ELF-1 (cell line): Measurements from ENCODE around the gene TUT1.
"Not testable (repeated sequence)": the region's sequence is repeated elsewhere in the genome, so short reads cannot be mapped to it uniquely, and the experiment has no call there.

Experiments
- DNase-seq: peaks from one replicate; pipeline ENCODE4 v3.0.0-alpha.2; 2016; ENCODE audit warnings: low read depth, low spot score

The TUT1 gene

DNA sequence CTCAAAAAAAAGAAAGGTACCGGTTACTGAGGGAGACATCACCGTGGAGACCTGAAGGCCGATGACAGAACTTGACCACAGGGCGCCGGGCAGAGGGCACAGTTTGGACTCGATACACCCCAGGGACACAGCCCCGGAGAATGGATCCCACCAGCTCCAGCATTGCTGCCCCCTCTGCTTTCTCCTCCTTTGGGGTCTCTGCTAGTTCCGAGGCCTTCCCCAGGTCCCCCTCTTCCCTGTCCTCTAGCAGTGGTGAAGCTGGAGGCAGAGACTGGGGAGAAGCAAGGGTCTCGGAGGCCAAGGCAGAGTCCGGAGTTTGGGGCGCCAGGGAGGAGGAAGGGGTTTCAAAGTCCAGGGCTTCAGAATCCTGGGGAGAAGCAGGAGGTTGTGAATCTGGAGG lies 12.8 kb downstream of the TUT1 start:
- no peak for DNase-seq

DNA sequence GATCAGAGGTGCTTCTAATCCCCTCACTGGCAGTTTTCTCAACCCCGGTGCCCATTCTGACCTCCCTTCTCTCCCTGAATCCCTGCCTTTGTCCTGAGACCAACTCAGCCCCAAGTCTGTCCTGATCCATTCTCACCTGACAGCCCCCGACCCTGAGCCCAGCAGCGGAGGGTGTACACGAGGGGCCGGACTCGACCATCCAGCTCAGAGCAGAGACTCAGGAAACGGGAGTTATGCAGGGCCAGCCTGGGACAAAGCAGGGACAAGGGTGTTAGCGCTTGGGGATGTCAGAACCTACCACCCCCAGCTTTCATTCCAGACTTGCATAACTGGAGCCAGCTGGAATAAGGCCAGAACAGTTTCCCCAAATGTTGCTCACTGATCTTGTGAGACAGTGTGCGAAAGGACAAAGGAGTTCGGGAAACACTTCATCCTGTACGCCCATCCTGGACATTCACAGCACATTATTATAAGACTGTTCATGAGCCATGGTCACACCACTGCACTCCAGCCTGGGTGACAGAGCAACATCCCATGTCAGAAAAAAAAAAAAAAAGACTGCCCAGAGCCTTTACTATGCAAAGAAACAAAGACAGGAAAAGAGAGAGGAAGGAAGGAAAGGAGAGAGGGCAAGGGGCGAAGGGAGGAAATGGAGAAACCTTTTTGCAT lies 14.1 kb downstream of the TUT1 start:
- no peak for DNase-seq

DNA sequence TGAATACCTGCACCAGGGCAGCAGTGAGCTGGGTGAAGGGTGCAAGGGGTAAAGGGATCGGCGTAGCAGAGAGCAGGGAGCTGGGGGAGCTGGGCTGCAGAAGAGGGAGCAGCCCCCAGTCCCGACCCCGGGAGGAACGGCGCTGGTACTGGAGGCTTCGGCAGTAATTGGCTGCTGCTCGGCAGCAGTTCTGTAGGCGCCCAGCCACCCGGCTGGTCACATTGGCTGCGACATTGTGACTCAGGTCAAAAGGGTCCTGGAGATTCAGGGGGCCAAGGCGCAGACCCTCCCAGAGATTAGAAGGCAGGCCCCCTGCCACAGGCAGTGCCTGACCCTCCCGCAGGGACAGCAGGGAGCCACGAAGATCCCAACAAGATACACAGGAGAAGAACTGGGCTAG lies 15.5 kb downstream of the TUT1 start:
- no peak for DNase-seq

DNA sequence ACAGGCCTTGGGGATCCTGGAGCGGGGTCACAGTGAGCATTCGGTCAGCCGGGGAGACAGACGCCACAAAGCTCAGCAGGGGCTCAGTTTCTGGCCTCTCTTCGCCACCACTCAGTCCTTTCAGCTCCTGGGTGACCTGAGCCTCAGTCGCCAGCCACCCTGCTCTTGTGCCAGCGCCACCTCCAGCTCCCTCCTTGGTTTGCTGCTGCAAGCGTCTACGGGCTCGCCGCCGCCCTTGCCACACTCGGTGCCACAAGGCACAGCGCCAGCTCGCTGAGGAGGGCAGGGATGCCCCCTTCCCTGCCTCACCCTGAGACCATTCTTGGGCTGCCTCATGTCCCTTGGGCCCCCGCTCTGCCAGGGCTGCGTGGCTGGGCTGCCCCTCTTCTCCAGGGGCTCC lies 16.2 kb downstream of the TUT1 start:
- no peak for DNase-seq

DNA sequence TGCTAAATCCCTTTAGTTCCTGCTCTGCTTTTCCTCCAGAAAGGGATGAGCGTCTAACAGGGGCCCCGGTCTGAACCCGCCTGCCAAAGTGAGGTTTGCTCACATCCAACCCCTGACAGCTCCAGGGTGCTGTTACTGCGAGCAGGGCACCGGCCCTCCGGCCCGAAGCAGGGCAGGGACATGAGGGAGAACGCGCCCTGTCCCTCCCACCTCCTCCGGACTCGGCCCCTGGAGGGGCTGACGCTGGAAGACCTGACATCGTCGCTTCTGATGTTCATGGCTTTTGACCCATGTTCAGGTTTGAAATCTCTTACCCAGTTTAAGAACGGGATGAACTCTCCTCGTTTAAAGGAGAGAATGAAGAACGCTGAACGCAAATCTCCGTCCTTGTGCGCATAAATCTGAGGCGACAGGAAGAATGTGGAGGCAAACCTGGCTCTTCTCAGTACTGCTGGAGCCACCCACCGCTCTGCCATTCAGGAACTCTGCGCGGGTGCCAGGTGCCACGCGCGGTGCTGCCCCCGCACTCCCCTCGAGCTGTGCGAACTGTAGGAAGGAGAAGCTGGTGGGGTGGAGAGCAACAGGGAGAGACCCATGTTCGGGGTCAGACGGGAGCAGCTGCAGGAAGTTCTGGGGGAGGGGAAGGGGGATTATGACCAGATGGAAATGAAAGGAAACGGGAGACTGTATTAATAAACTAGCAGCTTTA lies 16.8 kb downstream of the TUT1 start:
- DNase-seq = no peak

DNA sequence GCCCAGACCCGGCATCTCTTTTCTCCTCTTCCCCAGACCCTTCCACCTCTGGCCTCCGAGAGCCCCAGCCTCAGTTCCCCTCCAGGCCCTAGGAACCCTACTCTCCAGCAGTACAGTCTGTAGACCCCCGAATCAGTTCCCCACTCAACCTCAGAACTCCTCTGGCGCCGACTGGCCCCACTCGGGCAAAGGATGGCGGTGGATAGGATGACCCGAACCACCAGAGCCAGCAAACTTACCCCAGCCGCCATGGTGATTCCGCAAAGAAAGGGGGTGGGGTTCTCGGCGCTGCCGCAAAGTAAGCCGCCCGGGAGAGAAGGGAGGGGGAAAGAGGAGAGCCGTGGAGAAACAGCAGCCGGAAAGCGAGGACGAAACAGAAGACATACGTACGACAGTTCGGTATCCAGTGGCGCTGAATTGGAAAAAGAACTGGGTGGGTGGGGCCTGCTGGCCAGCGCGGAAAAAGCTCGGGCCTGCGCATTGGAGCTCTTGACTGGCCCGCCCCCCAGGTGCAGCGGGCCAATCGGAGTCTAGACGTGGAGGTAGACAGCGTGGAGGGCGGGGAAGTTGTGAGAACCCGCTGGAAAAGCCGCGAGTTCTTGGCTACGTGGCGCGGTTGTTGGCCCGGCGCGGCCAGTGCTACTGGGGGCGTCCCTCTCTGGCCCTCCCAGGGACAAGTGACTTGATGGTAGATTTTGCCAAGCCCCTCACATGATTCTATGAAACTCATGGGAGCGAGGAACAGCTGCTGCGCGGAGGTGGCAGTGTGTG lies 17.5 kb downstream of the TUT1 start, which contains the start of gene EEF1G:
Gene EEF1G (minus strand): TSS at position 300 of the 771 bp plus-strand sequence. CDS start 49 bp downstream, at position 251.
- peak; percentile 100 for DNase-seq

DNA sequence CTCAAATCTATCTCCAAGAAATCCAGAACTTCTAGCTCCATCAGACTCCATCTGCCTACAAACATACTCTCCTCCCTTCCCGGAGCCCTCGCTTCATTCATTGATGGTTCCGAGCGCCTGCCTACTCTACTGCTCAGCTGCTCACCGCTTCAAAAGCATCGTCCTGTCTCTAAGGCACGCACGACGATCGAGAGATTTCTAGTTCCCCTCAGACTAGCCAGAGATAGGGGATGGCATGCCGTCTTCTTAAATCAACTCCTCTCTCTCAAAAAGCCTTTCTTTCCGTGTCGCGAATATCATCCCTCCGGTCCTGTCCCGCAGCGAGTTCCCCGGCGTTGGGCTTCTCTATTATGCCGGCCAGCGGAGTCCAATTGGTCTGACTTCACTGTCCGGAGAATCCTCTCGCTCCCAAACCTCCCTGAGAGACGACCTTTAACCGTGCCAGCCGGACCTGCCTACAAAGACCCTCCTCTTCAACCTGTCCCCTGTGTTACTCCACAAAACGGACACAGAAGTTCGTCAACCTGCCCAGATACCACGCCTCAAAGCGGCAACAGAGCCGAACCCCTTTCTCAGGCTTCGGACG lies 18.2 kb downstream of the TUT1 start:
- DNase-seq = peak; percentile 38

DNA sequence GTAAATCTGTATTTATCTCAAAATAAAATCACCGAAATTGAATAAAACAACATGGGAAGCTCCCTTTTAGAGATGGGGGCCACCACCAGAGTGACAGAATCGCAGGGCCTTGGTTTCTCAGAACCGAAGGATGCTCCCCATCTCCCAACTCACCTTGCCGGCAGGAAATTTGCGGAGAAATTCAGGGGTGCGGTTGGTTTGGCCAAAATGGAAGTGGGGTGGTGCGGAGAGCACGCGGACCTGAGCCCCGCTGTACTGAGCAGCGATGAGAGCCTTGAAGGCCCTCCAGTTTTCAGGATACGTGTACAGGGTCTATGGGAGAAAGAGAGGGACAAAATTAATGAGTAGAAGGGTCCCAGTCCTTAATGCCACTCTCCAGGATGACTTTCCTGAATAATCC lies 18.9 kb downstream of the TUT1 start:
- DNase-seq = no peak

DNA sequence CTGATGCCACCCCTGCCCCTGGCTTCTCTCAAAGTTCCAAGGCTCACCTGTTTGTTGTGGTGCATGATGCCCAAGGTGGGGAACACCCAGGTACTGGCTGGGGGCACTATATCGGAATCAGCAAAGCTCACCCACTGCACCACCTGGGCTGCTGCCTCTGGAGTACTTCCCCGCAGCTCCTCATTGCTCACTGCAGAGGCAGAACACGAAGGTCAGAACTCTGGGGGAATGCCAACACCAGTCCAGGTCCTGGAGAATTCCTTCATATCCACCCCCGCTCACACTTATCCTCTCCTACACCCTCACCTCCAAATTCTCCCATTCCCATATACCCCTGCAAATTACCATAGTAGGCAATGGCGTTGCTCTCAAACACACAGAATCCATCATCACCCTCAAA lies 19.8 kb downstream of the TUT1 start:
- DNase-seq = not testable (repeated sequence)

DNA sequence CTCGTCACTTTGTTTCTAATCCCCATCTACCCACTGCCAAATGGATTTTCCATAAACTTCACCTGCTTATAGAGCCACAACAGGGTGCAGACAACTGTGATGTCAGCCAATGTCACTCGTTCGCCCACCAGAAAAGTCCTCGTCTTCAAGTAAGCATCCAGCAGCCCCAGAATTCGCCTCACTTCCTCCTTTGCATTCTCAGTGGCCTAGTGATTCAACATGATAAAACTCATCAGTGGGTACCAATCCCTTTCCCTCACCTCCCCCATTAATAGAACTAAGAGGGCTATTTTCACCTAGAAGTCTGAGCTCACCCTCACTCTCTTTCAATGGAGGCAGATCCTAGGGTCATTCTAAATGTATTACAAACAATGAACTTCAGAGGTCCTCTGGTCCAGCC lies 20.4 kb downstream of the TUT1 start:
- not testable (repeated sequence) for DNase-seq

DNA sequence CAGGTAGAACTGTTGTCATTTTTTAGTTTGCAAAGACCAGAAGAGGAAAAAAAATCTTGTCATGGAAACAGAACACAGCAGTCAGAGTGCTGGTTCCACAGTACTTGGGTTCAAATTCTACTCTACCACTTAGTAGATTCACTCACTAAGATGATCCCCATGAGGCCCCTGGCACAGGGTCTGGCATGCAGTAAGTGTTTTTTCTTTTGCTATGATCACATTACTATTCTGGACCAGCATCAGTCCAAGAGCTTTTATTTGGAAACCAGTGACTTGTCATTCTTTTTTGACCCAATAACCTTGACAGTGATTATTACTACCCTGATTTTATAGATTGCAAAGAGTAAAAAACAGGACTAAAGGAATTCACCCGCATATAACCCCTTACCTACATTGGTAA lies 21.7 kb downstream of the TUT1 start:
- no peak for DNase-seq

DNA sequence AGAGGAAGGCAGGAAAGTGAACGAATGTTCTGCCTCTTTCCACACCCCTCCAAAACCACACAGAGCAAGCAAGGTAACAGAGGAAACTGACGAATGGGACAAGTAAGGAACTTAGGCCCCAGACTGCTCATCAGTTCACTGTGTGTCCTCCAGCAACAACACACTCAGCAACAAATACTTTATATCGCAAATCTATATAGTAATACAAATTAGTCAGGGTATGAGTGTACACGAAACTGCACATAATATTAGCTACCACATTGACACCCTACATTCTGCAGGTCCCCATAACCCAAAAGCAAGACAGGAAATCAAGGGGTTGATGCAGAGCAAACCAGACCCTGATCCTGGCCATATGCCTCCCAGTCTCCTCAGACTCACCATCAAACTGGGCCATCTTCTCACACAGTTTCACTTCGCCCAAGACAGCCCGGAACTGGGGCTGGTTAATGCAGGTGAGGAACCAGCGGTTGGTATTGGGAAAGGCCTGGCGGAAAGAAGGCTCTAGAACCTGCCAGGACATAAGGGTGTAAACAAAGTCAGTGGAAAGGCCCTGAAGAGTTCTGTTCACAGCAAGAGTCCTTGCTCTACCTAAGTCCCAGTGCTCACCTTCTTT lies 24.2 kb downstream of the TUT1 start:
- DNase-seq = no peak

DNA sequence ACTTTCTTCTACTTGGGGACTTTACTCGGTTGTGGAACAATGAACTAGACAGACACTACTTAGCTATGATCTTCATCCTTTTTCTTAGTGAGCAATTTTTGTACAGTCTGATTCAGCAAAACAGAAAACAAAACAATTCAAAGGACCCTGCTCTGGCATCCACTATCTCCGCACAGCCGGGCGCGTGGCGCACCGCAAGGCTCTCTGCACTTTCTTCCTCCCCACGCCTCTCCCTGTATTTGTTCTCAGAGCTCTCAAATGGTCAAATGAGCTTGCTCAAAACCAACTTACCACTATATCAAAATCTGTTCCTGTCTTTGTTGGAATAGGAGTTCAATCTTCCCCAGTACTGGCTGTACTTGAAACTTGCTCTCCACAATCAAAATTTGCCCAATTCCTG lies 25.1 kb downstream of the TUT1 start:
- DNase-seq = no peak

DNA sequence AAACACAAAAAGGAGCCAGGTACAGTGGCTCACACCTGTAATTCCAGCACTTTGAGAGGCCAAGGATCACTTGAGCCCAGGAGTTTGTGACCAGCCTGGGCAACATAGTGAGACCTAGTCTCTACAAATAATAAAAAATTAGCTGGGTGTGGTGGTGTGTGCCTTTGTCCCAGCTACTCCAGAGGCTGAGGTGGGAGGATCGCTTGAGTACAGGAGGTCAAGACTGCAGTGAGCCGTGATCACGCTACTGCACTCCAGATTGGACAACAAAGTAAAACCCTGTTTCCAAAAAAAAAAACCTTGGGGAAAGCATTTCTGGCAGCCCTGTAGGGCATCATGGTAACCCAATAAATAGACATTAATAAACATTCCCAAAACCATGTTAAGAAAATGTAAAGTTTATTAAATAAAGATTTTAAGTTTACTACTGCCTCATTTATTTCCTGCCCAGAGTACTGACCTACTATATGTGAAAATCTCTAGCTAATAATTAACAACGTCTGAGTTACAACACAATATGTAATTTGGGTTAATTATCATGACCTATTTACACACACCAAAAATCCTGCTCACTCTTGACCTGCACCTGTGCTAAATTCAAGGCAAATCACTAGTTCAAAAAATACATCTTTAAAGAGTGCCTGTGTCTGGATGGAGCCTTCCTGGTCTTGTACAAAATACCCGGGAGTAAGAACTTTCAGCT lies 26.1 kb downstream of the TUT1 start:
- no peak for DNase-seq

DNA sequence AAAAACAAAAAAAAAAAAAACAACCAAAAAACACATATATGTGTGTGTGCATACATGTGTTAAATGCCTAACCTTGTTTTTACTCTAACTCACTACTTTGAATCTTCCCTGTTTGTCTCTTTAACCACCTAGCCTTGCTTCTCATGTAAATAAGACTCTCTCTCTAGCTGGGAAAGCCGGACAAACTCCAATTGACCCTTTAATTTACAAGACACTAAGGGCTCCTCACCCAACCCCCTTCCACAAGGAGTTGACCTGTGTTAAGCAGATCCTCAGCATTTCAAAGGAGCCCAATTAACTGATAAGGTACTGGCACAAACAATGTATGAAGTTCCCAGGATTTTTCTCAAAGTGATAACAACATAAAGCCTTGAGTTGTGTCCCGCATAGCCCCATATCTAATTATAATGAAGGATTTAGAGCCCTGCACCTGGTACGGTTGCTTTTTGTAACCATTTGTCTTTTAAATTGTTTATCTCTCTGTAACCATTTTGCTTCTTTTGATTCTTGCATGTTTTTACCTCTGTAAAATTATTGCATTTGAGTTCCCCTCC lies 29.6 kb downstream of the TUT1 start:
- DNase-seq = peak; percentile 82

DNA sequence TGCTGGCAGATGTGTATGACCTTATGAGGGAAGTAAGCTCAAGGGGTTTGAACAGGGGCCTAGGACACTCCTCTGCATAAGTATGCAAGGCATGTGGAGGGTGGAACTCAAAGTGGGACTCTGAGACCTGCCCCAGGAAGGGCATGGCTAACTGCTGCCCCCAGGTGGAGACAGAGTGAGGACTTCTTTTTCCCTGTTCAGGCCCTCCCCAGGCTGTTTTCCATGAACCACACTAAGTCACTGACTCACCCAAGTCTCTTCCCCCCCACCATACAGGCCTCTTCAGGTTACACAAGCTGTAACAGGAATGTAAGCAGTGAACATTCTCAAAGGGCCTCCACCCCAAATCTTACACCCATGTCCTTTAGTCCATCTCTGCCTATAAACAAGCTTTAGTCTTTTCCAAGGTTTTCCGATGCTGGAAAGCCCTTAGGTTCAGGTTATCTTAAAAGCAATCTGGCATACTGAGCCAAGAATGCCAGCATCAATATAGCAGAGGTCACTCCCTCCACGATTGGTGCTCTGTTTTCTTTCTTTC lies 30.7 kb downstream of the TUT1 start:
- peak; percentile 99 for DNase-seq

DNA sequence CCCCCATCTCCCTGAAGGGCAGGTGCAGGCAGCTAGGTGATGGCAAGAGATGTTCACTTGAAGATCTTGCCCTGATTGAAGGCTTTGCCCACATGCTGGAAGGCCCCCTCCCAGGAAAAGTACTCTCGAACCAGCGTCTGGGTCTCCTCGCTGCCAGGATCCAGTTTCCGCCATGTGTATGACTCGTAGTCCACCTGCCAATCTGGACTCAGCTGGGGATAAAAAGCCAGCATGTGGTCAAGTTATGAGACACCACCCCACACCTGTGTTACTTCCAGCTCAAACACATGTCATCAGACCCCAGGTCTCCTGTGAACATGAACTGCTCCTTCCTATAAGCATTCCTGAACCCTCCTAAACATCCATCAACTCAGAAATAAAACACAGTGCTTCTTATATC lies 31.7 kb downstream of the TUT1 start:
- DNase-seq = not testable (repeated sequence)

DNA sequence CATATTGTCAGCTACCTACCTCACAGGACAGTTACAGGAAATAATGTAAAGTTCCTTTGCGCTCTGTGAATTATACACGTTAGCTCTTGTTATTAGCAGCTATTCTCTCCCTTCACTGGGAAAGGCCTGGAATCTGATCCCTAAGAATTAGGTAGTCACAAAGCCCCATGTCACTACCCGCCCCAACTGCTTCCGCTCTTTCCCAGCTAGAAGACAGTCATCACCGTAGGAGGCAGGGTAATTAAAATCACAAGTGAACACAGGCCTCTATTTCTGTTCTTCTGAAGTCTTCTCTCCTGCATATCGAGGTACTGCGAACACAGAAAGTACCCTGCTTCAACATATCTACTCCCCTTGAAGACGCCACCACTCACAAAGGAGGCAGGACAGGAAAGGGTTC lies 32.1 kb downstream of the TUT1 start:
- no peak for DNase-seq

DNA sequence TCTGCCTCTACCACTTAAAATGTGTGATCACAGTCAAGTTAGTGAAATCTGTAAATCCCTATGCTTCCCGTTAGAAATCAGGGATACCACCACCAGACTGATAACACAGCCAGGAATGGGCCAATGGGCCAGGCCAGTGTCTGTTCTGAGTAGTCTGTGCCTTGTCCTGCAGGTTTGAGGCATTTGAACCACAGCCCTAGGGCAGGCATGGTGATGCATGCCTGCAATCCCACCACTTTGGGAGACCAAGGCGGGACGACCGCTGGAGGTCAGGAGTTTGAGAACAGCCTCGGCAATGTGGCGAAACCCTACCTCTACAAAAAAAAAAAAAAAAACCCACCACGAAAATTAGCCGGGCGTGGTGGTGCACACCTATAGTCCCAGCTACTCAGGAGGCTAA lies 32.7 kb downstream of the TUT1 start:
- DNase-seq = peak; percentile 79

DNA sequence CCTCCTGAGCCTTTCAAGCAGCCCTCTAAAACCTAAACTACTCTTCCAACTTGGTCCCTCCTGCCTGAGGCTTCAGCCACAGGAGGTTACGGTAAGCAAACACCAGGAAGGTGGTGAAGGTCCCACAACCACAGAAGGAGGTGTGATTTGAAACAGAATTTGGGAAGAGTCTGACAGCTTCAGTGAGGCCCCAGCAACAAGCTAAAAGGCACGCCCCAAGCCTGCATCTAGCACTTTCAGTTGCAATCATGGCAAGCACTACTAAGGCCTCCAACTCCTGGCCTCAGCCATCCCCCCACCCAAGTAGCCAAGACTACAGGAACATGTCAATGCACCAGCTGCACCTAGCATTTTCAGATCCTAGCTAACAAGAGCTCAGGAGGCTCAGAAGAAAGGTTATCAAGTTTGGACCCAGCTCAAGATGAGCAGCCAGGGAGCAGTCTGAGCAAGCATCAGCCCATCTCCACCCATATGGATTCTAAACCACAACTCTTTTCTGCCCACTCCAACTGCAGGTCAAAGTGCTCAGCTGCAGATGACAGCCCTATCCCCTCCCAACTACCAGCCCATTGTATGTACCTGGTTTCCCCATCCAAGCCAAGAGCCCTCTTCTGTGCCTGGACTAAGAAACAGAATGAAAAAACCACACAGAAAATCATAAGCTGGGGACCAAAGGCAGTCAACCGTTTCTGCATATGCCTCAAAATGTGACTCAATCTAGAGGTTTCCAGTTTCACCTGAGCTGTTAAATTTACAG lies 34.3 kb downstream of the TUT1 start:
- no peak for DNase-seq
